ENCODE data around the gene ADGRG4. TPM values are rescaled to one million over a fixed set of nuclear protein-coding genes. Genes with fewer than 3 reads are reported as not detected.

Gene ADGRG4
- total and polyA plus RNA-seq, 7 donors, result under 0.01 TPM; not detected in 6

GRCh38 chrX:136295380-136295779, 5.4 kb upstream of the ADGRG4 start:
- no peaks in the 10 kb centered on the region for H3K9me3 ChIP-seq
- WGBS, 2 donors, result 84 to 89% methylated on average over 8 of the region's 8 CpGs
- H3K27ac ChIP-seq, result no peak overlapping the region
- H3K4me1 ChIP-seq, result no peaks in the 10 kb centered on the region
- H3K36me3 ChIP-seq, result no peaks in the 10 kb centered on the region
- intact Hi-C loops (cut with DNase I), result no loop called here
- H3K27me3 ChIP-seq, result no peaks in the 10 kb centered on the region
- no peak for DNase-seq
- no peak overlapping the region for H3K4me3 ChIP-seq
- TF ChIP-seq POLR2A (IDR thresholded peaks at IDR 0.05) (no peak), POLR2AphosphoS5 (IDR thresholded peaks at IDR 0.05) (no peak), EP300 (IDR thresholded peaks at IDR 0.05) (no peak), CTCF (IDR thresholded peaks at IDR 0.05) (no peak)

GRCh38 chrX:136303041-136303440, 2.3 kb downstream of the ADGRG4 start:
- H3K4me1 ChIP-seq, result no peaks in the 10 kb centered on the region
- H3K4me3 ChIP-seq, result no peak overlapping the region
- DNase-seq, result no peak
- no peak for TF ChIP-seq POLR2A (IDR thresholded peaks at IDR 0.05)
- no peaks in the 10 kb centered on the region for H3K36me3 ChIP-seq
- 82 to 92% methylated on average over 3 of the region's 3 CpGs for WGBS, 2 donors
- no peaks in the 10 kb centered on the region for H3K9me3 ChIP-seq
- H3K27me3 ChIP-seq, result no peaks in the 10 kb centered on the region
- H3K27ac ChIP-seq, result no peak overlapping the region
- intact Hi-C loops (cut with DNase I), result no loop called here

- Histone ChIP-seq H3K36me3 (no peaks in the 10 kb centered on the region), H3K27ac (no peak overlapping the region), H3K27me3 (no peaks in the 10 kb centered on the region), H3K4me1 (no peaks in the 10 kb centered on the region), H3K4me3 (no peak overlapping the region), H3K9me3 (no peaks in the 10 kb centered on the region)
- DNase-seq, result no peak
- TF ChIP-seq POLR2A (IDR thresholded peaks at IDR 0.05), result no peak
- TF ChIP-seq CTCF (IDR thresholded peaks at IDR 0.05), result no peak
- TF ChIP-seq EP300 (IDR thresholded peaks at IDR 0.05), result no peak
- TF ChIP-seq POLR2AphosphoS5 (IDR thresholded peaks at IDR 0.05), result no peak
- WGBS, 2 donors, result 78% methylated on average over 3 of the region's 3 CpGs
- intact Hi-C loops (cut with DNase I), result no loop called here
These were observed 3.7 kb downstream of the ADGRG4 start for GRCh38 chrX:136304493-136304892.

GRCh38 chrX:136306182-136306581, 5.4 kb downstream of the ADGRG4 start:
- intact Hi-C loops (cut with DNase I), result no loop called here
- no peaks in the 10 kb centered on the region for H3K27me3 ChIP-seq
- no peak for DNase-seq
- no peak overlapping the region for H3K27ac ChIP-seq
- H3K4me3 ChIP-seq, result no peak overlapping the region
- 97% methylated on average over 1 of the region's 1 CpG for WGBS, 2 donors
- H3K36me3 ChIP-seq, result no peaks in the 10 kb centered on the region
- H3K4me1 ChIP-seq, result no peaks in the 10 kb centered on the region
- TF ChIP-seq CTCF (IDR thresholded peaks at IDR 0.05) (no peak), POLR2A (IDR thresholded peaks at IDR 0.05) (no peak), EP300 (IDR thresholded peaks at IDR 0.05) (no peak), POLR2AphosphoS5 (IDR thresholded peaks at IDR 0.05) (no peak)
- H3K9me3 ChIP-seq, result no peaks in the 10 kb centered on the region

- Histone ChIP-seq H3K4me3 (no peak overlapping the region), H3K36me3 (no peaks in the 10 kb centered on the region), H3K27me3 (no peaks in the 10 kb centered on the region), H3K4me1 (no peaks in the 10 kb centered on the region), H3K27ac (no peak overlapping the region), H3K9me3 (no peaks in the 10 kb centered on the region)
- TF ChIP-seq POLR2A (IDR thresholded peaks at IDR 0.05), result no peak
- TF ChIP-seq CTCF (IDR thresholded peaks at IDR 0.05), result no peak
- no peak for TF ChIP-seq EP300 (IDR thresholded peaks at IDR 0.05)
- no peak for TF ChIP-seq POLR2AphosphoS5 (IDR thresholded peaks at IDR 0.05)
- WGBS, 2 donors, result 33 to 63% methylated on average over 1 of the region's 1 CpG
- intact Hi-C loops (cut with DNase I), result no loop called here
- DNase-seq, result no peak
These were observed 6.7 kb downstream of the ADGRG4 start for GRCh38 chrX:136307471-136307870.
